Right lobe of liver (tissue), 4 donors: ENCODE results near the gene SCMH1.

Experiments used
- POLR2A ChIP-seq: fragments of 450-650 bp; IDR thresholded peaks from one replicate; pipeline ENCODE4 v1.6.1; 2017; ENCODE audit warnings: antibody characterized with exemption, mild to moderate bottlenecking
- TF ChIP-seq, protein P1 (sequence below), 4 donors: fragments of 200-600 bp in 3 of 4; fragments of 450-650 bp in 1 of 4; IDR thresholded peaks; one replicate each; pipeline versions ENCODE4 v1.5.1 to v1.8.0; 2016 to 2022; ENCODE audit warnings: antibody characterized with exemption in 4 of 4, mild to moderate bottlenecking in 2 of 4
- donor health status: DM: no; HTN: no; CAD: no.
- donor health status: DM: no; HTN: no; CAD: no.
- donor health status: DM: no; HTN: yes; CAD: no.

DNA sequence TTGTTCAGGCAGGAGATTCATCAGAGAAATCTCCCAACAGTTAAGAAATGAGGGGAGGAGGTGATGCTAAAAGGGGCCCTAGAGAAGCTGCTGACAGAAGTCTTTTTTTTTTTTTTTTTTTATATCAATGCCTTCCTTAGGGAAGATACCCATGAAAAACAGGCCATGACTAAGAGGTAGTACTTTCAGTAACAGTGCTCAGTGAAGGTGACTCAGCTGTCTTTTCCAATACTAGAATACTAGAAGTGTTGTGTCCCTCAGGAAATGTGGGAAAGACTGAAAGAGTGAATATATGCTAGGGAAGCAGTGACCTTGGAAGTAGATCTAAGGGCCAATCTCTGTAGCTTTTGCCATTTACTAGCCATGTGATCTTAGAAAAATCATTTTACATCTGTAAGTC lies 168.1 kb downstream of the SCMH1 start:
- TF ChIP-seq, protein P1, sequence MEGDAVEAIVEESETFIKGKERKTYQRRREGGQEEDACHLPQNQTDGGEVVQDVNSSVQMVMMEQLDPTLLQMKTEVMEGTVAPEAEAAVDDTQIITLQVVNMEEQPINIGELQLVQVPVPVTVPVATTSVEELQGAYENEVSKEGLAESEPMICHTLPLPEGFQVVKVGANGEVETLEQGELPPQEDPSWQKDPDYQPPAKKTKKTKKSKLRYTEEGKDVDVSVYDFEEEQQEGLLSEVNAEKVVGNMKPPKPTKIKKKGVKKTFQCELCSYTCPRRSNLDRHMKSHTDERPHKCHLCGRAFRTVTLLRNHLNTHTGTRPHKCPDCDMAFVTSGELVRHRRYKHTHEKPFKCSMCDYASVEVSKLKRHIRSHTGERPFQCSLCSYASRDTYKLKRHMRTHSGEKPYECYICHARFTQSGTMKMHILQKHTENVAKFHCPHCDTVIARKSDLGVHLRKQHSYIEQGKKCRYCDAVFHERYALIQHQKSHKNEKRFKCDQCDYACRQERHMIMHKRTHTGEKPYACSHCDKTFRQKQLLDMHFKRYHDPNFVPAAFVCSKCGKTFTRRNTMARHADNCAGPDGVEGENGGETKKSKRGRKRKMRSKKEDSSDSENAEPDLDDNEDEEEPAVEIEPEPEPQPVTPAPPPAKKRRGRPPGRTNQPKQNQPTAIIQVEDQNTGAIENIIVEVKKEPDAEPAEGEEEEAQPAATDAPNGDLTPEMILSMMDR (IDR thresholded peaks at IDR 0.05): no peak
- no peak for TF ChIP-seq POLR2A
